Ovary (tissue), 9 donors: ENCODE data around the gene GFI1B. TPM values are rescaled to one million over a fixed set of nuclear protein-coding genes. Genes with fewer than 3 reads are reported as not detected.
"Not testable (repeated sequence)": the region's sequence is repeated elsewhere in the genome, so short reads cannot be mapped to it uniquely, and the experiment has no call there.

Source experiments
- DNase-seq, 5 donors: peaks; one replicate each; pipeline ENCODE4 v3.0.0-alpha.2; 2019 to 2020
- H3K27ac ChIP-seq, 2 donors: fragments of 200-600 bp; one replicate each; pipeline versions ENCODE4 v1.5.1 to v1.8.0; 2019 to 2022
- H3K27me3 ChIP-seq: fragments of 200-600 bp; one replicate; pipeline ENCODE4 v1.8.0; 2022
- H3K36me3 ChIP-seq: fragments of 200-600 bp; sonication (generic); one replicate; pipeline ENCODE4 v1.5.1; 2019
- H3K4me1 ChIP-seq: one replicate; pipeline ENCODE4 v1.8.1; 2013; ENCODE audit warnings: mild to moderate bottlenecking, moderate library complexity; ENCODE audit not compliant: insufficient read depth
- H3K4me3 ChIP-seq: fragments of 200-600 bp; sonication (generic); one replicate; pipeline ENCODE4 v1.5.1; 2017
- H3K9me3 ChIP-seq, 2 donors: fragments of 200-600 bp in 1 of 2; sonication (generic) in 1 of 2; one replicate each; pipeline versions ENCODE4 v1.5.1 to v1.8.1; 2013 to 2019; ENCODE audit warnings: mild to moderate bottlenecking in 1 of 2, moderate library complexity in 1 of 2
- EP300 ChIP-seq: sonication (generic); formaldehyde crosslinking; IDR thresholded peaks from one replicate; pipeline ENCODE4 v1.6.1; 2017; ENCODE audit warnings: antibody characterized with exemption
- POLR2A ChIP-seq: fragments of 450-650 bp; IDR thresholded peaks from one replicate; pipeline ENCODE4 v1.6.1; 2017; ENCODE audit warnings: antibody characterized with exemption, mild to moderate bottlenecking, moderate library complexity
- WGBS, 3 donors: extraction: QIAGEN DNeasy Blood & Tissue Kit in 1 of 3; methylation state at CpG; one replicate each; pipeline versions ENCODE4 v1.1.5 to v1.1.7; 2013 to 2017; 5-methylcytosine and 5-hydroxymethylcytosine counted together
- intact Hi-C, 4 donors: fragments of 100-400 bp; cut with DNase I; formaldehyde crosslinking; loops; one replicate each; pipeline versions ENCODE4 v1.11.0 to v1.15.1; 2022 to 2023
- polyA plus RNA-seq, 2 donors: library from polyadenylated mRNA; stranded (reverse); fragments of 200-250 nt in 1 of 2; fragments of 350-450 nt in 1 of 2; fragmentation: Illumina TruSeq in 1 of 2; extraction: RNeasy Lipid Tissue Mini Kit (QIAGEN cat#74804) in 1 of 2; gene quantifications; one replicate each; pipeline ENCODE4 v1.2.3, GENCODE V29; 2013 to 2014
- total RNA-seq, 7 donors: library from RNA; depleted of rRNA in 2 of 7; stranded (reverse); fragments of >200 nt in 2 of 7; fragmentation: NEBNext Ultra II Directional in 3 of 7; extraction: Animal tissue kit (Norgen Biotek cat#: 25700) in 3 of 7; gene quantifications; one replicate each; pipeline versions ENCODE4 v1.1.0 to v1.2.4, GENCODE V29; 2016 to 2023
- TF ChIP-seq, protein P1 (sequence below), 3 donors: fragments of 450-650 bp in 2 of 3; fragments of 200-600 bp in 1 of 3; IDR thresholded peaks; one replicate each; pipeline versions ENCODE4 v1.5.1 to v1.8.0; 2016 to 2022; ENCODE audit warnings: antibody characterized with exemption in 3 of 3, mild to moderate bottlenecking in 1 of 3
- donor health status: DM: no; HTN: no; CAD: no; lungs with moderate emphysema.
- donor health status: DM: no; HTN: no; CAD: no.
- donor health status: Bipolar disorder and iron deficiency.
- donor health status: DM: yes; HTN: yes; CAD: no.
- donor health status: DM: no; HTN: no; CAD: no.
- donor health status: DM: yes; HTN: yes; CAD: no.

GFI1B gene
- total and polyA plus RNA-seq, 9 donors, result 0.05 TPM; not detected in 8

DNA sequence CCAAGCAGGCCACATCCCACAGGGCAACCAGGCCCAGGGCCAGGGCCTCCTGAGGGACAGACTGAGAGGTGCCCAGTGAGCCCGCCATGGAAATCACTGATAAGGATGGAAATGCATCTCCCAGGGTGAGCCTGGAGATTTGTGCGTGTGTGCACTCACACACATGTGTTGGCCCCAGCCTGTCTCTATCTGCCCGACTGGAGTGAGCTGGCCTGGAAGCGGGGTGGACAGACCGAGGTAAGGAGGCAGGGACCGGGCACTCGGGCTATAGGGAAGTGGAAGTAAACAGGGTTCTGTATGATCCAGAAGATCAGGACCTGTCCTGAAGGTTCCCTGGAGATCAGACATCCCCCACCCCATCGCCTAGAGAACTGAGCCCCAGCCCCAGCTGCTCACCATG is 17.4 kb downstream of the GFI1B start:
- 84 to 88% (median 85%) methylated on average over 8 of the region's 8 CpGs for WGBS, 3 donors
- TF ChIP-seq, protein P1, sequence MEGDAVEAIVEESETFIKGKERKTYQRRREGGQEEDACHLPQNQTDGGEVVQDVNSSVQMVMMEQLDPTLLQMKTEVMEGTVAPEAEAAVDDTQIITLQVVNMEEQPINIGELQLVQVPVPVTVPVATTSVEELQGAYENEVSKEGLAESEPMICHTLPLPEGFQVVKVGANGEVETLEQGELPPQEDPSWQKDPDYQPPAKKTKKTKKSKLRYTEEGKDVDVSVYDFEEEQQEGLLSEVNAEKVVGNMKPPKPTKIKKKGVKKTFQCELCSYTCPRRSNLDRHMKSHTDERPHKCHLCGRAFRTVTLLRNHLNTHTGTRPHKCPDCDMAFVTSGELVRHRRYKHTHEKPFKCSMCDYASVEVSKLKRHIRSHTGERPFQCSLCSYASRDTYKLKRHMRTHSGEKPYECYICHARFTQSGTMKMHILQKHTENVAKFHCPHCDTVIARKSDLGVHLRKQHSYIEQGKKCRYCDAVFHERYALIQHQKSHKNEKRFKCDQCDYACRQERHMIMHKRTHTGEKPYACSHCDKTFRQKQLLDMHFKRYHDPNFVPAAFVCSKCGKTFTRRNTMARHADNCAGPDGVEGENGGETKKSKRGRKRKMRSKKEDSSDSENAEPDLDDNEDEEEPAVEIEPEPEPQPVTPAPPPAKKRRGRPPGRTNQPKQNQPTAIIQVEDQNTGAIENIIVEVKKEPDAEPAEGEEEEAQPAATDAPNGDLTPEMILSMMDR (IDR thresholded peaks at IDR 0.05), result no peak
- TF ChIP-seq EP300 (no peak), POLR2A (no peak)
- intact Hi-C loops, result no loop called here
- no peak overlapping the region for H3K27ac ChIP-seq
- DNase-seq, result no peak
- H3K27me3 ChIP-seq, result no peaks in the 10 kb centered on the region
- H3K4me3 ChIP-seq, result no peak overlapping the region
- H3K4me1 ChIP-seq, result no peaks in the 10 kb centered on the region
- no peaks in the 10 kb centered on the region for H3K36me3 ChIP-seq
- H3K9me3 ChIP-seq, result no peaks in the 10 kb centered on the region

DNA sequence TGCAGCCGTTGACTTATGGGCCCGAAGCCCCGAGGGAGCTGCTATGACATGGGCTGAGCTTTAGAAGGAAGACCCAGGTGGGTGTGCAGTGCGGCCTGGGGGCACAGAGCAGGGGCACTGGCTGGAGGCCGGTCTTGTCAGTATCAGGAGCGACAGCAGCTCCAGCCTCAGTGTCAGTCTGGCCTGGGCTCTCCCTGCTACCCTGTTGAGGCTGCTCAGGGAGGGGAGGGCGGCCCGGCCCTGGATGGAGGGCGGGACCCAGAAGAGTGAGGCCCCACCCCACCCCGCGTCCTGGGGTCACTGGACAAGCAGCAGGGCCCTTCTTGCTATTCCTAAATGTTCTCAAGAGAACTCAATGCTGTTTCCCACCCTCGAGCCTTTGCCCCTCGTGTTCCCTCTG is 18.0 kb downstream of the GFI1B start:
- Histone ChIP-seq H3K27me3 (no peaks in the 10 kb centered on the region), H3K4me1 (no peaks in the 10 kb centered on the region), H3K36me3 (no peaks in the 10 kb centered on the region), H3K4me3 (no peak overlapping the region), H3K27ac (no peak overlapping the region), H3K9me3 (no peaks in the 10 kb centered on the region)
- intact Hi-C loops, result no loop called here
- TF ChIP-seq POLR2A (no peak), EP300 (no peak)
- TF ChIP-seq, protein P1 (IDR thresholded peaks at IDR 0.05), result no peak
- DNase-seq, result no peak
- WGBS, 3 donors, result 70 to 79% (median 71%) methylated on average over 11 to 13 of the region's 13 CpGs

DNA sequence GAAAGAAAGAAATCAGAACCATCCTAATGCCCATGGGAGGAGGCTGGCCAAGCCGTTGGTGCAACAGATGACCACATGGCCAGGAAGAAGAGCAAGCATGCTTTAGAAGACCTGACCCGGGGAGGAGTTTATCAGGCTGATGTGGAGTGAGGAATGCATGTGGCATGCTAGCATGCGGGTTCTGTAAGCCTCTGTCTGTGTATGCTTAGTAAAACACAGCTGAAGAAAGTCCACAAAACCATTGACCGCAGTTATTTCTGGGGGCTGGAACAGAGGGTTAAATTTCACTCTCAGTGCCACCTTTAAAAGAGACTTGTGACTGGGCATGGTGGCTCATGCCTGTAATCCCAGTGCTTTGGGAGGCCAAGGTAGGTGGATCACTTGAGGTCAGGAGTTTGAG is 19.1 kb downstream of the GFI1B start:
- H3K27ac ChIP-seq, result no peak overlapping the region
- TF ChIP-seq POLR2A, result no peak
- TF ChIP-seq, protein P1 (IDR thresholded peaks at IDR 0.05), result no peak
- no peak for TF ChIP-seq EP300
- 28 to 41% (median 29%) methylated on average over 4 of the region's 4 CpGs for WGBS, 3 donors
- intact Hi-C loops, result no loop called here
- H3K4me1 ChIP-seq, result no peaks in the 10 kb centered on the region
- no peak for DNase-seq
- H3K27me3 ChIP-seq, result no peaks in the 10 kb centered on the region
- H3K36me3 ChIP-seq, result no peaks in the 10 kb centered on the region
- H3K4me3 ChIP-seq, result no peak overlapping the region
- H3K9me3 ChIP-seq, result no peaks in the 10 kb centered on the region

DNA sequence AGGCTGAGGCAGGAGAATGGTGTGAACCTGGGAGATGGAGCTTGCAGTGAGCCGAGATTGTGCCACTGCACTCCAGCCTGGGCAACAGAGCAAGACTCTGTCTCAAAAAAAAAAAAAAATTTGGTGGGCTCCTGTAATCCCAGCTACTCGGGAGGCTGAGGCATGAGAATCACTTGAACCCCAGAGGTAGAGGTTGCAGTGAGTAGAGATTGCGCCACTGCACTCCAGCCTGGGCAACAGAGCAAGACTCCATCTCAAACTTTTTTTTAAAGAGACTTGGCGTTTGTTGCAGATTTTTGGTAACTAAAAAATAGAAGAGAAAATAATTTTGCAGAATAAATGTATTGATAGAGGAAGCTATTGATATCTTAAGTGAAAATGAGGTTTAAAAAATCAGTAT is 19.7 kb downstream of the GFI1B start:
- H3K9me3 ChIP-seq, intact Hi-C loops, H3K4me1 ChIP-seq, H3K27me3 ChIP-seq, DNase-seq, H3K27ac ChIP-seq, H3K36me3 ChIP-seq, H3K4me3 ChIP-seq: not testable (repeated sequence)
- WGBS, 3 donors, result 69 to 76% (median 74%) methylated on average over 3 to 4 of the region's 4 CpGs

DNA sequence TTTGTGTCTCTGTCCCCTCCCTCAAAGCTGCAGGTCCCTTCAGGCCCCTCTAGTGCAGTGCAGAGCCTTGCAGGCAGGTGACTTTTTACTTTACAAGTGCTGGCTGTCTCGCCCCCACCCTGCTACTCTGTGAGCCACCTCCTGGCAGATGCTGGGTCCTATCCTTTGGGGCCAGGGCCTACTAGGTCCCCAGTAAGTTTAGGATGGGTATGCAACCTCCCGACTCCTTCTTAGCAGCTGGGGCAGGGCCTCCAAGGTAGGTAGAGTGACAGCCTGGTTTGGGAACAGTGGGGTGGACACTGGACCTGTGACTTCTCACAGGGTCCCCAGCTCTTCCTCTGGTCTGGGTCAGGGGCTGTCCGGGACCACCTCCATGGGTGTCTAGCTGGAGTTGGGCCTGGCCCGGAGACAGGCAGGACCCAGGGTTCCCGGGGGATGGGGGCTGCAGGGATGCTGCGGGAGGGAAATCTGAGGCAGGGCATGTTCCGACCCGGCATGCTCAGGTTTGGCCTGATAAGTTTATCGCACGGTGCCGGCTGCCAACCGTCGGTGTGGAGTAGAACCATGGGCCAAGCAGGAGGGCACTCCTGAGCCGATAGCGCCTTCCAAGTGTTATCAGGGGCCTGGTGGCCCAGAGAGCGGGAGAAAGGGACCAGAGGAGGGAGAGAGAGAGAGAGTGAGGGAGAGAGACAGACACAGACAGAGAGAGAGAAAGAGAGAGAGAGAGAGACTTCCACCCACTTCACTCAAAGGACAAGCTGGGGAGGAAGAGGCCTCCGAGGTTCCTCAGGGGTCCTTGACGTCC is 20.5 kb downstream of the GFI1B start:
- WGBS, 3 donors, result 36 to 45% (median 39%) methylated on average over 18 of the region's 18 CpGs
- H3K4me1 ChIP-seq, result no peaks in the 10 kb centered on the region
- H3K36me3 ChIP-seq, result no peaks in the 10 kb centered on the region
- no peak for DNase-seq
- TF ChIP-seq, protein P1 (IDR thresholded peaks at IDR 0.05), result no peak
- TF ChIP-seq POLR2A (no peak), EP300 (no peak)
- H3K27me3 ChIP-seq, result no peaks in the 10 kb centered on the region
- H3K9me3 ChIP-seq, result no peaks in the 10 kb centered on the region
- H3K4me3 ChIP-seq, result no peak overlapping the region
- intact Hi-C loops, result no loop called here
- no peak overlapping the region for H3K27ac ChIP-seq
